Prostate gland (tissue), 2 donors: Measurements from ENCODE around the gene TPT1.

Experiments used
- POLR2A ChIP-seq: fragments of 450-650 bp; IDR thresholded peaks from one replicate; pipeline ENCODE4 v1.6.1; 2016; ENCODE audit warnings: antibody characterized with exemption, mild to moderate bottlenecking
- TF ChIP-seq, protein P1 (sequence below), 4 experiments: fragments of 200-600 bp in 2 of 4; fragments of 450-650 bp in 2 of 4; sonication (generic) in 2 of 4; IDR thresholded peaks; 1 replicate in 3 of 4; 2 replicates in 1 of 4; pipeline ENCODE4 v1.5.1; 2016 to 2019; ENCODE audit warnings: antibody characterized with exemption in 4 of 4, mild to moderate bottlenecking in 2 of 4, moderate library complexity in 2 of 4

GRCh38 chr13:45384474-45385174 is 43.6 kb upstream of the TPT1 start:
- TF ChIP-seq, protein P1, sequence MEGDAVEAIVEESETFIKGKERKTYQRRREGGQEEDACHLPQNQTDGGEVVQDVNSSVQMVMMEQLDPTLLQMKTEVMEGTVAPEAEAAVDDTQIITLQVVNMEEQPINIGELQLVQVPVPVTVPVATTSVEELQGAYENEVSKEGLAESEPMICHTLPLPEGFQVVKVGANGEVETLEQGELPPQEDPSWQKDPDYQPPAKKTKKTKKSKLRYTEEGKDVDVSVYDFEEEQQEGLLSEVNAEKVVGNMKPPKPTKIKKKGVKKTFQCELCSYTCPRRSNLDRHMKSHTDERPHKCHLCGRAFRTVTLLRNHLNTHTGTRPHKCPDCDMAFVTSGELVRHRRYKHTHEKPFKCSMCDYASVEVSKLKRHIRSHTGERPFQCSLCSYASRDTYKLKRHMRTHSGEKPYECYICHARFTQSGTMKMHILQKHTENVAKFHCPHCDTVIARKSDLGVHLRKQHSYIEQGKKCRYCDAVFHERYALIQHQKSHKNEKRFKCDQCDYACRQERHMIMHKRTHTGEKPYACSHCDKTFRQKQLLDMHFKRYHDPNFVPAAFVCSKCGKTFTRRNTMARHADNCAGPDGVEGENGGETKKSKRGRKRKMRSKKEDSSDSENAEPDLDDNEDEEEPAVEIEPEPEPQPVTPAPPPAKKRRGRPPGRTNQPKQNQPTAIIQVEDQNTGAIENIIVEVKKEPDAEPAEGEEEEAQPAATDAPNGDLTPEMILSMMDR (IDR thresholded peaks at IDR 0.05), result no peak
- no peak for TF ChIP-seq POLR2A
